Measurements from ENCODE around the gene RAD23A. TPM values are rescaled to one million over a fixed set of nuclear protein-coding genes. Genes with fewer than 3 reads are reported as not detected.

The RAD23A gene
- total and polyA plus RNA-seq, 10 of the 15 experiments (the other 5 are each of a cell fraction or from before 2014, with no cell fraction given) = 8.8 to 198 (median 119) TPM

DNA sequence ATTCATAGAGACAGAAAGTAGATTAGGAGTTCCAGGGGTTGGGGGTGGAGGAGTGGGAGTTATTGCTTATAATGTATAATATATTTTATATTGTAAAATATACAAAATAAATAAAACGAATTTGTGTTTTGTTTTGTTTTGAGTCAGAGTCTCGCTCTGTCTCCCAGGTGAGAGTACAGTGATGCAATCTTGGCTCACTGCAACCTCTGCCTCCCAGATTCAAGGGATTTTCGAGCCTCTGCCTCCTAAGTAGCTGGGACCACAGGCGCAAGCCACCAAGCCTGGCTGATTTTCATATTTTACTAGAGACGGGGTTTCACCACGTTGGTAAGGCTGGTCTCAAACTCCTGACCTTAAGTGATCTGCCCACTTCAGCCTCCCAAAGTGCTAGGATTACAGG is 13.8 kb downstream of the RAD23A start:
- H3K27ac ChIP-seq (ENCODE audit: control insufficient read depth, insufficient read depth) = no peak overlapping the region
- ChIA-PET SMC1A (ENCODE audit: uncharacterized antibody, unreplicated experiment) (interaction anchor here (0.9 to 1.1 kb wide), 2 partner anchors 20 to 47 kb away, joined by 3 read pairs; no protein-coding TSS in a partner anchor), RAD21 (ENCODE audit: unreplicated experiment) (no interaction called here), POLR2A (interaction anchor here (0.6 kb wide), 1 partner anchor 20 kb away, joined by 3 read pairs; no protein-coding TSS in a partner anchor), CTCF (interaction anchor here (0.6 to 1.6 kb wide), 3 partner anchors 40 to 86 kb away, joined by 3 to 6 read pairs (median 3); partner anchors contain the start of gene SYCE2)
- intact Hi-C loops (cut with micrococcal nuclease; ENCODE audit: unreplicated experiment) = no loop called here
- no peak overlapping the region for H3K9ac ChIP-seq (ENCODE audit: control insufficient read depth, insufficient read depth, low read length)
- in situ Hi-C loops (cut with MboI) = no loop called here
- H2AFZ ChIP-seq (ENCODE audit: control insufficient read depth, low read depth, low read length) = no peak overlapping the region
- H3K79me2 ChIP-seq (ENCODE audit: control insufficient read depth, insufficient read depth, low read length) = peaks cover 25% of the 10 kb centered on the region
- no peak for DNase-seq (ENCODE audit: low read depth, low spot score)
- no peaks in the 10 kb centered on the region for H3K9me3 ChIP-seq (replicated peaks; ENCODE audit: control insufficient read depth, insufficient read depth, low read length)
- WGBS (ENCODE audit: insufficient coverage, insufficient replicate concordance, low lambda C conversion rate, missing lambda C conversion rate) = 9% methylated on average over 6 of the region's 6 CpGs
- H3K4me1 ChIP-seq (ENCODE audit: control insufficient read depth, insufficient read depth, low read length) = peaks cover 8% of the 10 kb centered on the region
- no peak for TF ChIP-seq RB1 (IDR thresholded peaks at IDR 0.05; ENCODE audit: borderline replicate concordance)
- no peak for TF ChIP-seq SREBF1 (IDR thresholded peaks at IDR 0.05; ENCODE audit: low read length)
- TF ChIP-seq, protein P1, sequence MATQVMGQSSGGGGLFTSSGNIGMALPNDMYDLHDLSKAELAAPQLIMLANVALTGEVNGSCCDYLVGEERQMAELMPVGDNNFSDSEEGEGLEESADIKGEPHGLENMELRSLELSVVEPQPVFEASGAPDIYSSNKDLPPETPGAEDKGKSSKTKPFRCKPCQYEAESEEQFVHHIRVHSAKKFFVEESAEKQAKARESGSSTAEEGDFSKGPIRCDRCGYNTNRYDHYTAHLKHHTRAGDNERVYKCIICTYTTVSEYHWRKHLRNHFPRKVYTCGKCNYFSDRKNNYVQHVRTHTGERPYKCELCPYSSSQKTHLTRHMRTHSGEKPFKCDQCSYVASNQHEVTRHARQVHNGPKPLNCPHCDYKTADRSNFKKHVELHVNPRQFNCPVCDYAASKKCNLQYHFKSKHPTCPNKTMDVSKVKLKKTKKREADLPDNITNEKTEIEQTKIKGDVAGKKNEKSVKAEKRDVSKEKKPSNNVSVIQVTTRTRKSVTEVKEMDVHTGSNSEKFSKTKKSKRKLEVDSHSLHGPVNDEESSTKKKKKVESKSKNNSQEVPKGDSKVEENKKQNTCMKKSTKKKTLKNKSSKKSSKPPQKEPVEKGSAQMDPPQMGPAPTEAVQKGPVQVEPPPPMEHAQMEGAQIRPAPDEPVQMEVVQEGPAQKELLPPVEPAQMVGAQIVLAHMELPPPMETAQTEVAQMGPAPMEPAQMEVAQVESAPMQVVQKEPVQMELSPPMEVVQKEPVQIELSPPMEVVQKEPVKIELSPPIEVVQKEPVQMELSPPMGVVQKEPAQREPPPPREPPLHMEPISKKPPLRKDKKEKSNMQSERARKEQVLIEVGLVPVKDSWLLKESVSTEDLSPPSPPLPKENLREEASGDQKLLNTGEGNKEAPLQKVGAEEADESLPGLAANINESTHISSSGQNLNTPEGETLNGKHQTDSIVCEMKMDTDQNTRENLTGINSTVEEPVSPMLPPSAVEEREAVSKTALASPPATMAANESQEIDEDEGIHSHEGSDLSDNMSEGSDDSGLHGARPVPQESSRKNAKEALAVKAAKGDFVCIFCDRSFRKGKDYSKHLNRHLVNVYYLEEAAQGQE (IDR thresholded peaks at IDR 0.05; ENCODE audit: low read depth, low read length) = no peak
- no peak for TF ChIP-seq CBX5 (IDR thresholded peaks at IDR 0.05; ENCODE audit: low read depth)
- no peak for TF ChIP-seq KLF5 (IDR thresholded peaks at IDR 0.05; ENCODE audit: partially characterized antibody)
- TF ChIP-seq SREBF2 (IDR thresholded peaks at IDR 0.05; ENCODE audit: low read length) = no peak
- no peak for TF ChIP-seq RAD51 (IDR thresholded peaks at IDR 0.05)
- TF ChIP-seq FOXK2 (IDR thresholded peaks at IDR 0.05) = no peak
- no peak for TF ChIP-seq CEBPB (IDR thresholded peaks at IDR 0.05; ENCODE audit: borderline replicate concordance in 1 of 2, low read depth in 2 of 2, low read length in 2 of 2)
- TF ChIP-seq MEF2A (IDR thresholded peaks at IDR 0.05; ENCODE audit: insufficient read depth, low read depth, low read length) = no peak
- no peak for TF ChIP-seq SMC3 (IDR thresholded peaks at IDR 0.05; ENCODE audit: borderline replicate concordance, low read length)
- TF ChIP-seq, protein P2, sequence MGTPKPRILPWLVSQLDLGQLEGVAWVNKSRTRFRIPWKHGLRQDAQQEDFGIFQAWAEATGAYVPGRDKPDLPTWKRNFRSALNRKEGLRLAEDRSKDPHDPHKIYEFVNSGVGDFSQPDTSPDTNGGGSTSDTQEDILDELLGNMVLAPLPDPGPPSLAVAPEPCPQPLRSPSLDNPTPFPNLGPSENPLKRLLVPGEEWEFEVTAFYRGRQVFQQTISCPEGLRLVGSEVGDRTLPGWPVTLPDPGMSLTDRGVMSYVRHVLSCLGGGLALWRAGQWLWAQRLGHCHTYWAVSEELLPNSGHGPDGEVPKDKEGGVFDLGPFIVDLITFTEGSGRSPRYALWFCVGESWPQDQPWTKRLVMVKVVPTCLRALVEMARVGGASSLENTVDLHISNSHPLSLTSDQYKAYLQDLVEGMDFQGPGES (IDR thresholded peaks at IDR 0.05) = no peak
- TF ChIP-seq, protein P3, sequence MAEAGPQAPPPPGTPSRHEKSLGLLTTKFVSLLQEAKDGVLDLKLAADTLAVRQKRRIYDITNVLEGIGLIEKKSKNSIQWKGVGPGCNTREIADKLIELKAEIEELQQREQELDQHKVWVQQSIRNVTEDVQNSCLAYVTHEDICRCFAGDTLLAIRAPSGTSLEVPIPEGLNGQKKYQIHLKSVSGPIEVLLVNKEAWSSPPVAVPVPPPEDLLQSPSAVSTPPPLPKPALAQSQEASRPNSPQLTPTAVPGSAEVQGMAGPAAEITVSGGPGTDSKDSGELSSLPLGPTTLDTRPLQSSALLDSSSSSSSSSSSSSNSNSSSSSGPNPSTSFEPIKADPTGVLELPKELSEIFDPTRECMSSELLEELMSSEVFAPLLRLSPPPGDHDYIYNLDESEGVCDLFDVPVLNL (IDR thresholded peaks at IDR 0.05; ENCODE audit: low read depth, low read length) = no peak
- TF ChIP-seq SPI1 (IDR thresholded peaks at IDR 0.05; ENCODE audit: borderline replicate concordance, insufficient read depth, low read depth, low read length) = no peak
- TF ChIP-seq, protein P4, sequence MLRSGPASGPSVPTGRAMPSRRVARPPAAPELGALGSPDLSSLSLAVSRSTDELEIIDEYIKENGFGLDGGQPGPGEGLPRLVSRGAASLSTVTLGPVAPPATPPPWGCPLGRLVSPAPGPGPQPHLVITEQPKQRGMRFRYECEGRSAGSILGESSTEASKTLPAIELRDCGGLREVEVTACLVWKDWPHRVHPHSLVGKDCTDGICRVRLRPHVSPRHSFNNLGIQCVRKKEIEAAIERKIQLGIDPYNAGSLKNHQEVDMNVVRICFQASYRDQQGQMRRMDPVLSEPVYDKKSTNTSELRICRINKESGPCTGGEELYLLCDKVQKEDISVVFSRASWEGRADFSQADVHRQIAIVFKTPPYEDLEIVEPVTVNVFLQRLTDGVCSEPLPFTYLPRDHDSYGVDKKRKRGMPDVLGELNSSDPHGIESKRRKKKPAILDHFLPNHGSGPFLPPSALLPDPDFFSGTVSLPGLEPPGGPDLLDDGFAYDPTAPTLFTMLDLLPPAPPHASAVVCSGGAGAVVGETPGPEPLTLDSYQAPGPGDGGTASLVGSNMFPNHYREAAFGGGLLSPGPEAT (IDR thresholded peaks at IDR 0.05; ENCODE audit: low read depth) = no peak
- H3K4me3 ChIP-seq = no peak overlapping the region
- no peak overlapping the region for H3K4me2 ChIP-seq (ENCODE audit: control insufficient read depth, insufficient read depth)
- no peaks in the 10 kb centered on the region for H4K20me1 ChIP-seq (ENCODE audit: control insufficient read depth, insufficient read depth)
- H3K36me3 ChIP-seq (ENCODE audit: control insufficient read depth in 2 of 2, insufficient read depth in 2 of 2, low read length in 1 of 2) = no peaks in the 10 kb centered on the region
- no peak for FAIRE-seq
- H3K27me3 ChIP-seq (replicated peaks in 1 of 2; ENCODE audit: control insufficient read depth in 2 of 2, insufficient read depth in 2 of 2, low read length in 1 of 2) = no peaks in the 10 kb centered on the region
- ATAC-seq = no peak
- no TSS peak for BruUV-seq (replicated peaks)

Data from GM12878 (cell line).